Measurements from ENCODE around the gene PAM16.

PAM16 gene

GRCh38 chr16:4317532-4318450 is 33.3 kb downstream of the PAM16 start:
- no peak for DNase-seq

- no peak for DNase-seq
Observed at GRCh38 chr16:4316864-4317531, 34.1 kb downstream of the PAM16 start.

- peak in 2 of 6 experiments; percentile 12 to 26 for DNase-seq
Observed at GRCh38 chr16:4316108-4316863, 34.8 kb downstream of the PAM16 start.

- DNase-seq, result peak in 3 of 6 experiments; percentile 15 to 39 (median 36)
Observed at GRCh38 chr16:4315186-4316107, 35.7 kb downstream of the PAM16 start, which contains the start of gene GLIS2. GLIS2 (plus strand) TSS chr16:4316067; CDS start chr16:4332281, 16,214 bp downstream.

- peak in 3 of 6 experiments; percentile 14 to 64 (median 27) for DNase-seq
Observed at GRCh38 chr16:4314532-4315185, 36.5 kb downstream of the PAM16 start.

GRCh38 chr16:4313563-4314531 is 37.3 kb downstream of the PAM16 start:
- no peak for DNase-seq

- peak; percentile 12 to 51 (median 36) for DNase-seq
Observed at GRCh38 chr16:4309833-4310266, 41.3 kb downstream of the PAM16 start.

- DNase-seq, result no peak
Observed at GRCh38 chr16:4309102-4309832, 41.9 kb downstream of the PAM16 start.

- DNase-seq, result peak; percentile 94 to 97 (median 96)
Observed at GRCh38 chr16:4307215-4308037, 43.7 kb downstream of the PAM16 start.

GRCh38 chr16:4306470-4307214 is 44.5 kb downstream of the PAM16 start:
- DNase-seq, result peak; percentile 29 to 44 (median 35)

GRCh38 chr16:4303973-4304372 is 47.1 kb downstream of the PAM16 start:
- no peak for DNase-seq

- no peak for DNase-seq
Observed at GRCh38 chr16:4301968-4302367, 49.2 kb downstream of the PAM16 start.

GRCh38 chr16:4301177-4301576 is 49.9 kb downstream of the PAM16 start:
- no peak for DNase-seq

GRCh38 chr16:4298761-4299522 is 52.2 kb downstream of the PAM16 start:
- no peak for DNase-seq

GRCh38 chr16:4297480-4297879 is 53.6 kb downstream of the PAM16 start:
- no peak for DNase-seq

- no peak for DNase-seq
Observed at GRCh38 chr16:4295581-4295980, 55.5 kb downstream of the PAM16 start.
